ENCODE measurements around the gene EBNA1BP2.

GRCh38 chr1:43207229-43207853 lies 35.3 kb upstream of the EBNA1BP2 start:
- no peak for TF ChIP-seq EZH2 (IDR thresholded peaks at IDR 0.05; ENCODE audit: insufficient read depth, poor library complexity, severe bottlenecking)
- TF ChIP-seq EZH2phosphoT487 (IDR thresholded peaks at IDR 0.05; ENCODE audit: insufficient read depth, low read depth): no peak

Measured in GM23248 (cell line).